IMR-90 (cell line): ENCODE results near the gene GPC6. TPM values are rescaled to one million over a fixed set of nuclear protein-coding genes. Genes with fewer than 3 reads are reported as not detected.

Experiments
- ATAC-seq: fragments of 200-7000 bp; cut with Tn5 transposase; 2 replicates; pipeline ENCODE4 v1.9.1; 2020; ENCODE audit warnings: low read depth, mild to moderate bottlenecking, moderate library complexity
- BruUV-seq: library from RNA; stranded (reverse); fragments of 400-500 nt; replicated peaks from 2 replicates; lab custom pipeline; 2021; lab: Mats Ljungman, UMichigan
- CTCF ChIA-PET: fragments of 300-600 bp; formaldehyde crosslinking; extraction: SDS; loops from one replicate; lab custom pipeline; 2021; ENCODE audit warnings: antibody characterized with exemption; lab: Yijun Ruan, JAX
- POLR2A ChIA-PET: fragments of 300-600 bp; sonication (Branson Sonifier 250); formaldehyde crosslinking; loops from one replicate; lab custom pipeline; 2022; ENCODE audit warnings: antibody characterized with exemption; ENCODE audit not compliant: unreplicated experiment; lab: Charles Lee
- DNase-seq: peaks from one replicate; pipeline ENCODE4 v3.0.0; 2013
- H2AFZ ChIP-seq: replicated peaks from 2 replicates; pipeline ENCODE3; 2013; ENCODE audit warnings: low read length, mild to moderate bottlenecking; ENCODE audit not compliant: poor library complexity
- H2AK5ac ChIP-seq: 2 replicates; pipeline ENCODE4 v1.6.1; 2013; ENCODE audit warnings: low read depth, low read length, inconsistent platforms
- H2AK9ac ChIP-seq: replicated peaks from 2 replicates; pipeline ENCODE3; 2013; ENCODE audit warnings: mild to moderate bottlenecking, low read depth, low read length, moderate library complexity; ENCODE audit not compliant: poor library complexity
- H2BK120ac ChIP-seq: 2 replicates; pipeline ENCODE4 v1.6.1; 2013; ENCODE audit warnings: low read depth, low read length, inconsistent platforms
- H2BK15ac ChIP-seq: 3 replicates; pipeline ENCODE4 v1.6.1; 2013; ENCODE audit warnings: low read depth, low read length, inconsistent platforms
- H2BK20ac ChIP-seq: 2 replicates; pipeline ENCODE4 v1.6.1; 2013; ENCODE audit warnings: low read depth, mild to moderate bottlenecking, inconsistent platforms, low read length, moderate library complexity
- H2BK5ac ChIP-seq: 2 replicates; pipeline ENCODE4 v1.6.1; 2013; ENCODE audit warnings: mild to moderate bottlenecking, low read depth, low read length, inconsistent platforms; ENCODE audit not compliant: poor library complexity, severe bottlenecking
- H3K14ac ChIP-seq: replicated peaks from 2 replicates; pipeline ENCODE4 v1.6.1; 2013; ENCODE audit warnings: low read depth, low read length, inconsistent platforms
- H3K18ac ChIP-seq: 2 replicates; pipeline ENCODE4 v1.6.1; 2013; ENCODE audit warnings: low read depth, low read length, control low read depth
- H3K23ac ChIP-seq: 2 replicates; pipeline ENCODE4 v1.6.1; 2013; ENCODE audit warnings: low read depth, low read length, inconsistent platforms
- H3K27ac ChIP-seq: 2 replicates; pipeline ENCODE4 v1.5.1; 2013; ENCODE audit warnings: mild to moderate bottlenecking, control low read depth, low read length; ENCODE audit not compliant: insufficient read depth
- H3K27me3 ChIP-seq: 2 replicates; pipeline ENCODE4 v1.6.1; 2013; ENCODE audit warnings: low read length; ENCODE audit not compliant: control insufficient read depth, insufficient read depth
- H3K36me3 ChIP-seq: 2 replicates; pipeline ENCODE4 v1.6.1; 2013; ENCODE audit warnings: low read length, mixed read lengths; ENCODE audit not compliant: control insufficient read depth, insufficient read depth
- H3K4ac ChIP-seq: 2 replicates; pipeline ENCODE4 v1.6.1; 2013; ENCODE audit warnings: low read depth, low read length, inconsistent platforms
- H3K4me1 ChIP-seq: 2 replicates; pipeline ENCODE4 v1.6.1; 2013; ENCODE audit warnings: low read length, mixed read lengths; ENCODE audit not compliant: control insufficient read depth, insufficient read depth
- H3K4me2 ChIP-seq: 2 replicates; pipeline ENCODE4 v1.6.1; 2013; ENCODE audit warnings: low read depth, mild to moderate bottlenecking, control low read depth, low read length, moderate library complexity
- H3K4me3 ChIP-seq: 2 replicates; pipeline ENCODE4 v1.5.1; 2013; ENCODE audit warnings: low read depth, mild to moderate bottlenecking, control low read depth, low read length, moderate library complexity; ENCODE audit not compliant: insufficient read depth
- H3K56ac ChIP-seq: 2 replicates; pipeline ENCODE4 v1.6.1; 2013; ENCODE audit warnings: low read length, inconsistent platforms; ENCODE audit not compliant: insufficient read depth; ENCODE audit errors: extremely low read depth
- H3K79me1 ChIP-seq, 2 experiments: 2 replicates each; pipeline ENCODE4 v1.6.1; 2013; ENCODE audit warnings: low read length in 2 of 2, inconsistent platforms in 1 of 2, low read depth in 1 of 2
- H3K9ac ChIP-seq: 2 replicates; pipeline ENCODE4 v1.6.1; 2013; ENCODE audit warnings: low read depth, low read length, control low read depth
- H3K9me1 ChIP-seq: 2 replicates; pipeline ENCODE4 v1.6.1; 2013; ENCODE audit warnings: low read length, inconsistent platforms; ENCODE audit not compliant: insufficient read depth
- H3K9me3 ChIP-seq: 2 replicates; pipeline ENCODE4 v1.6.1; 2013; ENCODE audit warnings: low read length; ENCODE audit not compliant: control insufficient read depth, insufficient read depth
- H4K20me1 ChIP-seq: 2 replicates; pipeline ENCODE4 v1.6.1; 2013; ENCODE audit warnings: low read length, inconsistent platforms; ENCODE audit not compliant: insufficient read depth
- H4K5ac ChIP-seq: 2 replicates; pipeline ENCODE4 v1.6.1; 2013; ENCODE audit warnings: mild to moderate bottlenecking, low read depth, low read length, control low read depth
- H4K8ac ChIP-seq, 2 experiments: 2 replicates each; pipeline ENCODE4 v1.6.1; 2013; ENCODE audit warnings: low read depth in 2 of 2, low read length in 2 of 2, control low read depth in 1 of 2, inconsistent platforms in 1 of 2
- H4K91ac ChIP-seq: 2 replicates; pipeline ENCODE4 v1.6.1; 2013; ENCODE audit warnings: low read depth, low read length, inconsistent platforms; ENCODE audit not compliant: insufficient read depth
- CHD1 ChIP-seq: IDR thresholded peaks from 2 replicates; pipeline ENCODE4 v1.6.1; 2012; ENCODE audit warnings: low read depth, low read length, improper control_type of control experiment
- CTCF ChIP-seq: conservative IDR thresholded peaks from 2 replicates; pipeline ENCODE4 v1.5.1; 2012; ENCODE audit warnings: mild to moderate bottlenecking, low read depth, low read length, improper control_type of control experiment
- FOS ChIP-seq: fragments of 150-350 bp; IDR thresholded peaks from 2 replicates; pipeline ENCODE4 v1.6.1; 2016; ENCODE audit warnings: low read depth, low read length
- MXI1 ChIP-seq: IDR thresholded peaks from 2 replicates; pipeline ENCODE4 v1.6.1; 2012; ENCODE audit warnings: low read depth, mild to moderate bottlenecking, low read length, moderate library complexity, borderline replicate concordance
- WGBS, 2 experiments: methylation state at CpG; one replicate each; pipeline versions ENCODE4 v1.1.5 to v1.1.7; 2013; ENCODE audit warnings: missing lambda C conversion rate in 2 of 2; ENCODE audit not compliant: insufficient read length in 1 of 2; ENCODE audit errors: extremely low coverage in 2 of 2; 5-methylcytosine and 5-hydroxymethylcytosine counted together
- dilution Hi-C: fragments of 300-500 bp; cut with HindIII; formaldehyde crosslinking; loops from one replicate; pipeline ENCODE4 v1.14.3; 2018; ENCODE audit warnings: low sequenced_read_pairs; ENCODE audit not compliant: unreplicated experiment
- in situ Hi-C: fragments of 300-500 bp; cut with MboI; formaldehyde crosslinking; loops from 3 replicates; pipeline ENCODE4 v1.14.3; 2019; ENCODE audit warnings: low sequenced_read_pairs, inconsistent platforms, mixed read lengths
- intact Hi-C: fragments of 100-400 bp; cut with micrococcal nuclease; formaldehyde crosslinking; loops from 2 replicates; pipeline ENCODE4 v1.10.0; 2022
- polyA plus RNA-seq, 3 experiments: library from polyadenylated mRNA; depleted of rRNA; stranded (reverse); fragments of >200 nt; gene quantifications; 2 replicates each; pipeline ENCODE4 v1.2.3, GENCODE V29; 2012; ENCODE audit warnings: low replicate concordance in 1 of 3
- total RNA-seq: library from RNA; depleted of rRNA; stranded (reverse); fragments of >200 nt; gene quantifications from 2 replicates; pipeline ENCODE4 v1.2.3, GENCODE V29; 2012

GPC6 gene
- total and polyA plus RNA-seq, 2 of the 4 experiments (the other 2 are of a cell fraction): 14.9 to 39.4 TPM

DNA sequence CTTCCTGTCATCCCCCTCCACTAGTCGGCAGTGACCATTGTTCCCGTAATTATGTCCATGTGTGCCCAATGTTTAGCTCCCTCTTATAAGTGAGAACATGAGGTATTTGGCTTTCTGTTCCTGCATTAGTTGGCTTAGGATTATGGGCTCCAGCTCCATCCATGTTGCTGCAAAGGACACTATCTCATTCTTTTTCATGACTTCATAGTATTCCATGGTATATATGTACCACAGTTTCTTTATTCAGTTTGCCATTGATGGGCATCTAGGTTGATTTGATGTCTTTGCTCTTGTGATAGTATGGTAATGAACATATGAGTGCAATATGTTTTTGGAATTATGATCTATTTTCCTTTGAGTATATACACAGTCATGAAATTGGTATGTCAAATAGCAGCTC is 730.8 kb downstream of the GPC6 start:
- Histone ChIP-seq H3K14ac (no peak overlapping the region), H3K27me3 (no peaks in the 10 kb centered on the region), H2AK9ac (no peak overlapping the region), H3K4me2 (no peak overlapping the region), H4K91ac (no peak overlapping the region), H2AK5ac (no peak overlapping the region), H2BK120ac (no peak overlapping the region), H3K18ac (no peak overlapping the region), H4K5ac (no peak overlapping the region), H3K4ac (no peak overlapping the region), H3K79me1 (no peaks in the 10 kb centered on the region; a peak in 1 of 4 replicates), H3K36me3 (no peaks in the 10 kb centered on the region), H3K23ac (no peak overlapping the region), H3K4me3 (no peak overlapping the region), H3K9me1 (no peaks in the 10 kb centered on the region), H3K9ac (no peak overlapping the region), H2BK5ac (no peak overlapping the region), H3K4me1 (peaks cover 6% of the 10 kb centered on the region), H4K8ac (no peak overlapping the region), H3K56ac (no peak overlapping the region), H3K9me3 (no peaks in the 10 kb centered on the region), H4K20me1 (no peaks in the 10 kb centered on the region), H2BK15ac (no peak overlapping the region), H2AFZ (no peak overlapping the region), H2BK20ac (no peak overlapping the region), H3K27ac (no peak overlapping the region)
- POLR2A ChIA-PET: no interaction called here
- ATAC-seq: no peak; the same call in 1 of the 2 replicates
- TF ChIP-seq CTCF (no peak), MXI1 (no peak), CHD1 (no peak), FOS (no peak)
- CTCF ChIA-PET: interaction anchor here (0.9 kb wide), 1 partner anchor 355 kb away, joined by 3 read pairs; no protein-coding TSS in a partner anchor
- no peak for DNase-seq
- dilution Hi-C loops: no loop called here
- no TSS peak for BruUV-seq
- intact Hi-C loops: no loop called here
- in situ Hi-C loops: no loop called here
- WGBS, 2 experiments: no CpG with 5 or more reads among the region's 2 CpGs
